ENCODE data around the gene ANGEL2.

Gene ANGEL2

GRCh38 chr1:212955961-212956620 lies 59.6 kb downstream of the ANGEL2 start:
- intact Hi-C loops (cut with DNase I) = no loop called here

GRCh38 chr1:212955098-212955497 lies 60.6 kb downstream of the ANGEL2 start:
- DNase-seq = no peak
- intact Hi-C loops (cut with DNase I) = no loop called here

More at GRCh38 chr1:212955961-212956620, 59.6 kb downstream of the ANGEL2 start:
- DNase-seq = no peak

GRCh38 chr1:212954514-212954913 lies 61.2 kb downstream of the ANGEL2 start:
- intact Hi-C loops (cut with DNase I) = loop anchor here (5.0 kb wide), 1 partner anchor 97 kb away; the partner anchor contains the start of gene FLVCR1
- no peak for DNase-seq

- intact Hi-C loops (cut with DNase I) = loop anchor here (5.0 kb wide), 1 partner anchor 96 kb away; the partner anchor contains the start of gene FLVCR1
- DNase-seq = no peak
These were observed 62.3 kb downstream of the ANGEL2 start for GRCh38 chr1:212953321-212953720.

GRCh38 chr1:212952641-212952976 lies 63.1 kb downstream of the ANGEL2 start:
- no peak for DNase-seq
- intact Hi-C loops (cut with DNase I) = loop anchor here (5.0 kb wide), 1 partner anchor 95 kb away; the partner anchor contains the start of gene FLVCR1

- intact Hi-C loops (cut with DNase I) = loop anchor here (5.0 kb wide), 1 partner anchor 95 kb away; the partner anchor contains the start of gene FLVCR1
- DNase-seq = no peak
These were observed 63.6 kb downstream of the ANGEL2 start for GRCh38 chr1:212951947-212952640.

- peak in 3 of 10 donors; percentile 15 to 85 (median 23) for DNase-seq
These were observed 64.3 kb downstream of the ANGEL2 start for GRCh38 chr1:212951126-212951946.

GRCh38 chr1:212950243-212951125 lies 65.2 kb downstream of the ANGEL2 start, which contains the start of gene VASH2:
Gene VASH2 (plus strand): TSS chr1:212950541. CDS start chr1:212951543, 1,002 bp downstream.
- intact Hi-C loops (cut with DNase I) = loop anchor here (5.0 kb wide), 1 partner anchor 93 kb away; the partner anchor contains the start of gene FLVCR1
- DNase-seq = peak; percentile 74 to 98 (median 86)

More at GRCh38 chr1:212951126-212951946, 64.3 kb downstream of the ANGEL2 start:
- intact Hi-C loops (cut with DNase I) = loop anchor here (5.0 kb wide), 1 partner anchor 94 kb away; the partner anchor contains the start of gene FLVCR1

GRCh38 chr1:212949771-212950170 lies 65.9 kb downstream of the ANGEL2 start:
- intact Hi-C loops (cut with DNase I) = loop anchor here (5.0 kb wide), 1 partner anchor 92 kb away; the partner anchor contains the start of gene FLVCR1
- no peak for DNase-seq

GRCh38 chr1:212946872-212947271 lies 68.8 kb downstream of the ANGEL2 start:
- intact Hi-C loops (cut with DNase I) = no loop called here

GRCh38 chr1:212945463-212946160 lies 70.1 kb downstream of the ANGEL2 start:
- intact Hi-C loops (cut with DNase I) = no loop called here
- DNase-seq = no peak

More at GRCh38 chr1:212946872-212947271, 68.8 kb downstream of the ANGEL2 start:
- no peak for DNase-seq

GRCh38 chr1:212945056-212945455 lies 70.6 kb downstream of the ANGEL2 start:
- intact Hi-C loops (cut with DNase I) = no loop called here
- no peak for DNase-seq

- no peak for DNase-seq
- intact Hi-C loops (cut with DNase I) = no loop called here
These were observed 71.3 kb downstream of the ANGEL2 start for GRCh38 chr1:212944229-212944901.

- intact Hi-C loops (cut with DNase I) = no loop called here
- no peak for DNase-seq
These were observed 72.3 kb downstream of the ANGEL2 start for GRCh38 chr1:212943393-212943710.

GRCh38 chr1:212942679-212943392 lies 72.8 kb downstream of the ANGEL2 start:
- DNase-seq = no peak
- intact Hi-C loops (cut with DNase I) = no loop called here

All from posterior cingulate gyrus (tissue), 11 donors.